Fibroblast of villous mesenchyme (primary cell): ENCODE data around the gene NSMCE1. TPM values are rescaled to one million over a fixed set of nuclear protein-coding genes. Genes with fewer than 3 reads are reported as not detected.

ENCODE experiments used
- DNase-seq: peaks from one replicate; pipeline ENCODE4 v3.0.0-alpha.2; 2010; ENCODE audit warnings: low read depth
- H3K4me3 ChIP-seq: 2 replicates; pipeline ENCODE4 v1.5.1; 2011; ENCODE audit warnings: low read depth, mild to moderate bottlenecking, low read length
- total RNA-seq: library from RNA; depleted of rRNA; stranded (reverse); fragments of >200 nt; gene quantifications from 2 replicates; pipeline ENCODE4 v1.2.3, GENCODE V29; 2012
- TF ChIP-seq, protein P1 (sequence below): IDR thresholded peaks from 2 replicates; pipeline ENCODE4 v1.5.1; 2012; ENCODE audit warnings: low read depth, mild to moderate bottlenecking, low read length; ENCODE audit not compliant: insufficient read depth

NSMCE1 gene
- total RNA-seq, 1 donor, result 69.1 TPM

DNA sequence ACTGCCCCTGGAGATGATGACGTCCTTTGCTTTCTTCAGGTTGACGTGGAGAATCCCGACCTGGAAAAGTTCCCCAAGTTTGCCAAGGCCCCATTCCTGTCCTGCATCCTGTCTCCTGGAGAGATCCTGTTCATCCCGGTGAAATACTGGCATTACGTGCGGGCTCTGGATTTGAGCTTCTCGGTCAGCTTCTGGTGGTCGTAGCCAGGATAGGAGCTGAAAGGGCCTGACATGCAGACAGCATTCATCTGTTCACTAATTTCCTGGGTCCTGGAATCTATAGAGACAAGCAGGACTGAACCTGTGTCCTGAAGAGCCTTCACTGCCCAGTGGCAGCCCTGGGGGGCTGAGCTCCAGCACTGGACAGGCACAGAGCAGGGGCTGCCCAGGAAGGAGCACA lies 48.0 kb downstream of the NSMCE1 start:
- DNase-seq, result no peak
- TF ChIP-seq, protein P1, sequence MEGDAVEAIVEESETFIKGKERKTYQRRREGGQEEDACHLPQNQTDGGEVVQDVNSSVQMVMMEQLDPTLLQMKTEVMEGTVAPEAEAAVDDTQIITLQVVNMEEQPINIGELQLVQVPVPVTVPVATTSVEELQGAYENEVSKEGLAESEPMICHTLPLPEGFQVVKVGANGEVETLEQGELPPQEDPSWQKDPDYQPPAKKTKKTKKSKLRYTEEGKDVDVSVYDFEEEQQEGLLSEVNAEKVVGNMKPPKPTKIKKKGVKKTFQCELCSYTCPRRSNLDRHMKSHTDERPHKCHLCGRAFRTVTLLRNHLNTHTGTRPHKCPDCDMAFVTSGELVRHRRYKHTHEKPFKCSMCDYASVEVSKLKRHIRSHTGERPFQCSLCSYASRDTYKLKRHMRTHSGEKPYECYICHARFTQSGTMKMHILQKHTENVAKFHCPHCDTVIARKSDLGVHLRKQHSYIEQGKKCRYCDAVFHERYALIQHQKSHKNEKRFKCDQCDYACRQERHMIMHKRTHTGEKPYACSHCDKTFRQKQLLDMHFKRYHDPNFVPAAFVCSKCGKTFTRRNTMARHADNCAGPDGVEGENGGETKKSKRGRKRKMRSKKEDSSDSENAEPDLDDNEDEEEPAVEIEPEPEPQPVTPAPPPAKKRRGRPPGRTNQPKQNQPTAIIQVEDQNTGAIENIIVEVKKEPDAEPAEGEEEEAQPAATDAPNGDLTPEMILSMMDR, result no peak

DNA sequence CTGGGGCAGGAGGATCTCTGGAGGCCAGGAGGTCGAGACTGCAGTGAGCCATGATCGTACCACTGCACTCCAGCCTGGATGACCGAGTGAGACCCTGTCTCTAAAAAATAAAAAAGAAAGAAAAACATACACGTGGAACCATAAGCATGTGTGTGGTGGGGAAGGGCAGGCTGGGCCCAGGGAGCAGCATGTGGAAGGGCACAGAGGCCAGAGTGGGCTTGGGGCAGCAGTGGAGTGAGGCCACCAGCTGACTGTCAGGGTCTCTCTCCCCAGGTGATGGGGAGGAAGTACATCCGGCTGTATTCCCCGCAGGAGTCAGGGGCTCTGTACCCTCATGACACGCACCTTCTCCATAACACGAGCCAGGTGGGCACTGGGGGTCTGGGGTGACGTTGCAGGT lies 48.5 kb downstream of the NSMCE1 start:
- TF ChIP-seq, protein P1, result no peak

More for the DNA sequence above, 48.0 kb downstream of the NSMCE1 start:
- no peak overlapping the region for H3K4me3 ChIP-seq

DNA sequence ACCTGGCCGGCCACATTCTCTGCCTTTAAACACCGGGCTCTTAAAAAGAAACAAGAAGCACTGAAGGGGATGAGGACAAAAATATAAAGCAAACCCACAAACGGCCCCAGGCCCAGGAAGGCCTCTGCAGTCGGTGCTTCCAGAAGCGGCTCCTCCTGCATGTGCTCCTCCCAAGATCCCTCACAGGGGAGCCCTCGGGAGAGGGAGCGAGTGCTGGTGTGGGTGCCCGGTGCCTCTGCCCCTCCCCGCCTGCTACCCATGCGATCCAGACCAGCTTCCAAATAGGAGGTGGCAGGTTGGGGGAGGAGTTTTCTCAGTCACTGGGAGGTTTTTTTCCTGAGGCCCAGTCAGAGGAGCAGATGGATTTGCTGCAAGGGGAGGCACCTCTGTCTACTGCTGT lies 49.4 kb downstream of the NSMCE1 start:
- DNase-seq, result no peak
- H3K4me3 ChIP-seq, result no peak overlapping the region
- TF ChIP-seq, protein P1, result no peak

More for the DNA sequence above, 48.5 kb downstream of the NSMCE1 start:
- DNase-seq, result no peak
- H3K4me3 ChIP-seq, result no peak overlapping the region

DNA sequence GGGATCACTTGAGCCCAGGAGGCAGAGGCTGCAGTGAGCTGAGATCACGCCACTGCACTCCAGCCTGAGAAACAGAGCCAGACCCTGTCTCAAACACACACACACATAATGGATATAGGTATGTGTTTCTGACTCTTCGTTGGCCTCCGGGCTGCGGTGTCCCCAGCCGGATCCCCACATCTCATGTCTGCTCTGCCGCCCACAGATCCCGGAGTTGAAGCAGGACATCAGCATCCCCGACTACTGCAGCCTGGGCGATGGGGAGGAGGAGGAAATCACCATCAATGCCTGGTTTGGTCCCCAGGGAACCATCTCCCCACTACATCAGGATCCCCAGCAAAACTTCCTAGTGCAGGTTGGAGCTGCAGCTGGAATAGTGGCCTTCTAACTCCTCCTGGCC lies 49.8 kb downstream of the NSMCE1 start:
- H3K4me3 ChIP-seq, result no peak overlapping the region
- DNase-seq, result no peak
- TF ChIP-seq, protein P1, result no peak

DNA sequence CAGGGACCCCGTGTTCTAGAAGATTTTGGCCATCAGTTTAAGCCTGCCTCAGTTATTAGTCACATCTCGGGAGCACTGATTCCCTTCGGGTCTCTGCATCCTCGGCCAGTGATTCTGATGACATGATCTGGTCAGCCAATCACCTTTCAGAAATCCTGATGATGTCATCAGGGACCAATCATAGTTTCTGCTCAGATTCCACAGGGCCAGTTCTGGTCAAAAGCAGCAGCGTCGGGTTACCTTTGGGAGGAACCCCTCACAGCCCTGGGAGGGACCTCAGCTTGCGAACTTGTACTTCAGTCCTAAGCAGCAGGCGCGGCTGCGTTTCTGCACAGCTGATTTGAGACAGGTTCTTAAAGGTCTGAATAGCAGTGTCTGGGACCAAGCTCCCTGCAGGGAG lies 51.3 kb downstream of the NSMCE1 start:
- DNase-seq, result peak; percentile 37
- no peak overlapping the region for H3K4me3 ChIP-seq
- TF ChIP-seq, protein P1, result no peak

DNA sequence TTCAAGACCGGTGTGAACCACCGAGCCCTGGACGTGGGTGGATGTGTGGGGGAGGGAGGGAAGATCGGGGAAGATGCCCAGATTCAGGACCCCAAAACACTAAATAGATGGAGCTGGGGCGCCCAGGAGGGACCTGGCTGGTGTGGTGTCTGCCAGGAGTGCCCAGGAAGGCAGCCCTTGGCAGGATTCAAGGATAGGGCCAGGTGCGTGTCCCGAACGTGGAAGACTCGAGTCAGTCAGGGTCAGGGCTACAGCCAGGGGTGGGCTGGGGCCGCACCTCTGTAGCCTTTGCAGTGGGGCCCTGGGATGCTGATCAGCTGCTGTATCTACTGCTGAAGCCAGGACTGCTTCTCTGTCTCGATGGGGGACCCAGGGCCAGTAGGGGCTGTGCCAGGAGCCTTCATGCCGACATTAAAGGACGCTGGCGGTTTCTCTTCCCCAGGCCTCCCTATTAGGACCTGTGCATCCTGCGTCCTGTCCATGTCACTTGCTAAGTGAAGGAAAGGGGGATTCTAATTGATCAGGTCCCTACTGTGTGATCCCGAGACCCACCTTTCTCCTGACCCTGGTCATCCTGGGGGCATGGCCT lies 52.2 kb downstream of the NSMCE1 start:
- TF ChIP-seq, protein P1, result no peak
- DNase-seq, result no peak
- no peak overlapping the region for H3K4me3 ChIP-seq

DNA sequence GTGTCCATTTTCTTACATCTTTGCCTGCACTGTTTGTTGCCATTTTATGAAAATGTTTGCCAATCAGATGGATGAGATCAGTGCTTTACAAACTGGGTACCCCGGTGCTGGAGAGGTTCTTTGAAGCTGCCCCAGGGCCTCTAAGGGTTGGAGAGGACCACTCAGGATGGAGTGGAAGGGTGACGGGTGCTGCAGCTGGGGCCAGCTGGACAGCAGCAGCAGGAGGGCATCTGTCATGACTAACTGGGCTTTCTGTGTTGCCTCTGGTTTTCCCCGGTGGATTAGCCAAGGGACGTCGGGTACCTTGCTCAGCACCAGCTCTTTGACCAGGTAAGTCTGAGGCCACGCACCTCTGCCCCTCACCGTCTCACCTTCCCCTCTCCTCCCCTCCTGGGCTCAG lies 52.9 kb downstream of the NSMCE1 start:
- no peak overlapping the region for H3K4me3 ChIP-seq
- TF ChIP-seq, protein P1, result no peak
- no peak for DNase-seq
